NCI-H146 (cell line): Measurements from ENCODE around the gene C1QBP.
A peak's percentile ranks its signal among the peaks of the same experiment; 100 is the strongest.
"Not testable (repeated sequence)": the region's sequence is repeated elsewhere in the genome, so short reads cannot be mapped to it uniquely, and the experiment has no call there.

Experiments
- DNase-seq: peaks from one replicate; lab custom pipeline; 2025; lab: John Stamatoyannopoulos, UW

Gene C1QBP, protein sequence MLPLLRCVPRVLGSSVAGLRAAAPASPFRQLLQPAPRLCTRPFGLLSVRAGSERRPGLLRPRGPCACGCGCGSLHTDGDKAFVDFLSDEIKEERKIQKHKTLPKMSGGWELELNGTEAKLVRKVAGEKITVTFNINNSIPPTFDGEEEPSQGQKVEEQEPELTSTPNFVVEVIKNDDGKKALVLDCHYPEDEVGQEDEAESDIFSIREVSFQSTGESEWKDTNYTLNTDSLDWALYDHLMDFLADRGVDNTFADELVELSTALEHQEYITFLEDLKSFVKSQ

DNA sequence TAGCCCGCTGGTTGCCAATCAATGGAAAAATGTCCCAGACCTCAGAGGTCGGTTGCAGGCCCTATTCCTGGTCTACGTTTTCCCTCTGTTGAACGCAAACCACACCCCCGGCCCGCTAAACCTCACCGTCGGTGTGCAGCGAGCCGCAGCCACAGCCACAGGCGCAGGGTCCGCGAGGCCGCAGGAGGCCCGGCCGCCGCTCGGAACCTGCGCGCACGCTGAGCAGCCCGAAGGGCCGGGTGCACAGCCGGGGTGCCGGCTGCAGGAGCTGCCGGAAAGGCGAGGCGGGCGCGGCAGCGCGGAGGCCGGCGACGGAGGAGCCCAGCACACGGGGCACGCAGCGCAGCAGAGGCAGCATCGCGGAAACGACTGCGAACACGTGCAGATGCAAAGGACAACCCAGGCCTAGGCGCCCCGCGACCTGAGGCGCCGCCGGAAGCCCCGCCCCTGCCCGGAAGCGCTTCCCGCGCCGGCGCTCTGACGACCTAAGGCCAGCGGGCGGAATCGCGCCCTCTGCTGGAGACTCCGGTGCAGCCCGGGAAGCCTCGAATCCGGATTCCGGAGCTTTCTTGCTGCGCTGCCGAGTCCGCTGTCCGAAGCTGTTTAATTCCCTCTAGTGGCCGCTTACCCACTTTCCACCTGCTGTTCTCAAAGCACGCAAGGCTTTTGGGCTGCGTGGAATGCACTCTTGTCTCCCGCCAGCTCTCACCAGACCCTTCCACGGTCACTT is at the start of gene C1QBP:
C1QBP (minus strand) TSS at position 440 of the 730 bp plus-strand sequence; CDS start at position 358, 82 bp downstream.
- DNase-seq = peak; percentile 86

DNA sequence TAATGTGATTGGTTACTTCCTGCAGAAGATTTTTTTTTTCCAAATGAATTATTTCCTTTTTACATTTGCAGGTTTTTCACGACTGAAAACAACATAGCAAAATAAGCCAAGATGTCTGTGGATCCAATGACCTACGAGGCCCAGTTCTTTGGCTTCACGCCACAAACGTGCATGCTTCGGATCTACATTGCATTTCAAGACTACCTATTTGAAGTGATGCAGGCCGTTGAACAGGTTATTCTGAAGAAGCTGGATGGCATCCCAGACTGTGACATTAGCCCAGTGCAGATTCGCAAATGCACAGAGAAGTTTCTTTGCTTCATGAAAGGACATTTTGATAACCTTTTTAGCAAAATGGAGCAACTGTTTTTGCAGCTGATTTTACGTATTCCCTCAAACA is 49.8 kb upstream of the C1QBP start:
- no peak for DNase-seq

DNA sequence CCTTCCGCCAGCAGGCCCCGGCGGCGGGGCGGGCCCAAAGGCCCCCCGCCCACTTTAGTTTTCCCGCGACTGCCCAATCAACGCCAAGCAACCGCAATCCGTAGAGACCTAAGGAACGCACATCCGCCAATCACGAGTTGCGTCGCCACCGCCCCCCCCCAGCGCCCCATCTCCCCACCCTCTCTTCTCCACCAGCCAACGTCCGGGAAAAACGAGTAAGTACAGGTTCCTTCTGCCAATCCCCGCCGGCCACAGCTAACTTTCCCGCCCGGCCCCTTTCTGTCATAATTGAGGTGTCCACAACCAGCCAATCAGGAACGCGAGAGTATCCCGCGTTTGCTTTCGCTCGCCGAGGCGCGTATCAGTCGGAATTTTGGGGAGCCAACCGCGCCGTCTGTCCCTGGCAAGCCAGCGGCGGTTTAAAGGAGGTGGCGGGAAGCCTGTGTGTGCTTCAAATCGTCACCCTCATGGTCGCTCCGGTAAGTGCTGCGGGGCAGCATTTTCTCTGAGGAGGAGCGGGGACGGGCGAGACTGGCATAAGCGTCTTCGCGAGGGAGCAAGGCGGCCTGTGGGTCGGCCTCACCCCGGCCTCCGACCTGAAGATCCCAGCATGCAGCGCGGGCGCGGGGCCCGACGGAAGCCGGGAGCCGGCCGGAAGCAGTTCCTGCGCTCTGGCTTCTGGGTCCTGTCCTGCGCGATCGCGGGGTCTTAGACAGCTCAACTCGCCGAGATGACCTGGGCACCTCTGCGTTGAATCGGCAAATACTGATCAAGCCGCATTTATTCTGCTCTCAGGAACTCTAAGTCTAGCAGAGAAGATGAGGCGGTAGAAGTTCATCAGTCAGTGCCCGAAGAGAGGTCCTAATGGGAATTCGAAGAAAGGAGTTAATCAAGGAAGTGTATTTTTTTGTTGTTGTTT is 47.5 kb upstream of the C1QBP start, which contains the start of gene MIS12:
MIS12 (plus strand) TSS at position 361 of the 919 bp plus-strand sequence. CDS start 2,297 bp downstream, outside the sequence.
- DNase-seq = peak; percentile 99

DNA sequence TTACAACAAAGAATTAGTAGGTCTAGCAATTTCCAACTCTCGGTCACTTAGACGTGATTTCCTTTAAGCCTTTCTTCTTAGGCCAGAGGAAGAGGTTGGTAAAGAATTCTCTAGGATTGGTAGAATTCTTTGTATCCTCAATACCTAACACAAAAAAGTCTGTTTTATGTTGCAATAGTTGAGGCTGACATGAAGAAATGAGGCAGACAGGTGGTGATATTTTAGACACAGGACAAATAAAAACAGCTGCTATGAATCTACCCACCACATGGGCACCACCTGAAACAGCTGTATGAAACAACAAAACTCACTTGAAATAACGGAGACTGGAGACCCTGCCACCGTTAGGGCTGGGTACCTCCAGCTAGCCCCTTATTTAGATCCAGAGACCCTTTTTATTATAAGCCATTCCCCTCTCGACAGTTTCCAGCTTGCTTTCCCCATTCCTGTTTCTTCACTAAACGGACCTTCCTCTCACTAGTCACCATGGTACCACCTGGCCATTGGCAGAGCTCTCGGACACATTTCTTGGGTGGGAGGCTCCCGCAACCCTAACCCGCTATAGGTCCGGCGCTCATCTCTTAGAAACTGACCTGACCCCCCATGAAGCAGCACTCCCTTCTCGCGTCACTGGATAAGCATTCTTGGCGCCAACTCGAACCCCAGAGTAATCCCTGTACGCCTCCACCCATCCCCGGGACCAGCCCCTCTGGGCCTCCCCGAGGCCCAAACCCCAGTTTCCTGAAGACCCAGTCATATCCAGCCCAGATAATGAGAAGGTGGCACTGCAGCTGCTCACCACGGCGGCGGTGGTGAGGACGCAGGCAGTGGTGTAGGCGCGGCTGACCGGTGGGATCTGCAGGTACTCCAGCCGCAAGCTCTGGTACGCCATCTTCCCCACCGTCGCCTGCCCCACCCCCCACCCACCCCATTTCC is 46.6 kb upstream of the C1QBP start, which contains the start of gene DERL2:
DERL2 (minus strand) TSS at position 909 of the 936 bp plus-strand sequence; CDS start at position 892, 17 bp downstream.
- peak; percentile 69 for DNase-seq

DNA sequence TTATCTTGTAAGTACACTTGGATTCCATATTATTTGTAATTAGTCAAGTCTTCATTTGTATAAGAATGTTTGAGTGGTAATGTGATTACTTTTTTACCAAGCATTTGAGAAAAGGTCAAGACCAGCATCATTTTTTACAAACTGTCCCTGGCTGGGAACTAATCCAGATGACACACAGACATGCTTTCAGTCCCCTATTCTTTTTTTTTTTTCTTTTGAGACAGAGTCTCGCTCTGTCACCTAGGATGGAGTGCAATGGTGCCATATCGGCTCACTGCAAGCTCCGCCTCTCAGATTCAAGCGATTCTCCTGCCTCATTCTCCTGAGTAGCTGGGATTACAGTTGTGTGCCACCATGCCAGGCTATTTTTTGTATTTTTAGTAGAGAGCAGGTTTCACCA is 42.5 kb upstream of the C1QBP start:
- no peak for DNase-seq

GRCh38 chr17:5480962-5481361 is 42.0 kb upstream of the C1QBP start:
- no peak for DNase-seq

GRCh38 chr17:5478992-5479391 is 40.0 kb upstream of the C1QBP start:
- DNase-seq = no peak

GRCh38 chr17:5473906-5474305 is 35.0 kb upstream of the C1QBP start:
- DNase-seq = no peak

GRCh38 chr17:5472511-5472910 is 33.6 kb upstream of the C1QBP start:
- DNase-seq = no peak

DNA sequence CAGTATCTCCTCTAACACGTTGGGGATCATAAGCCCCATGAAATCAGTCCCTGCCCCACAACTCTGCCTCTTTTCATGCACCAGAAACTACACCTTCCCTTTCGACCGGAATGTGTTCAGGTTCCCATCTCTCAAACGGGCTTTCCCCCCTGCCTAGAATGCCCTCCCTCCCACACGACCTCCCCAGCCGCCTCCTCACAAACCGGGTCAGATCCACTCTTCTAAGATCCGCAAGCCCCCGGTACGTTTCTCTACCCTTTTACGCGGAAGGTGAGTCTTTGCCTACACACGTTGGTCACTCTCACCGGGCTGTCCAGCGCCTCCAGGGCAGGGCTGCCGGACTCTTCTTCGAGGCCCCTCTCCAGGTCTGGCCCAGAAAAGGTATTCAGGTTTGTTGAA is 29.1 kb upstream of the C1QBP start:
- peak; percentile 35 for DNase-seq

DNA sequence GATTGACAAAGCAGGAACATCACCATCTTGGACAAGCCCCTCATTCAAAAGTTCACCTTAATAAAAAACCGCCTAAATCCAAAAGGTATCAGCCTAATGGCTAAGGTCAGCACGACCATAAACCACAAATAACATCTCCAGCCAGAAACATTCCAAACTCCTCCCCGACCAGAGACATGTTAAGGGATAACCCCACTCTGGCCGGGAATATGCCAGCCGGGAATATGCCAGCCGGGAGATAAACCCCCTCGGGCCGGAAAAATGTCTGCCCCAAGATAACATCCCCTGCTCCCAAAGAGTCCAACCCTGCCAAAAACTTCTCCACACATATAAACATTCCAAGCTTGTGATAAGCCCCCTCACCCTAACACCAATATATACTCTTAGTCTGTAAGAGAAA is 28.5 kb upstream of the C1QBP start:
- DNase-seq = no peak

GRCh38 chr17:5466295-5466694 is 27.3 kb upstream of the C1QBP start:
- no peak for DNase-seq

- DNase-seq = no peak
These were observed 26.0 kb upstream of the C1QBP start for GRCh38 chr17:5464717-5465507.

DNA sequence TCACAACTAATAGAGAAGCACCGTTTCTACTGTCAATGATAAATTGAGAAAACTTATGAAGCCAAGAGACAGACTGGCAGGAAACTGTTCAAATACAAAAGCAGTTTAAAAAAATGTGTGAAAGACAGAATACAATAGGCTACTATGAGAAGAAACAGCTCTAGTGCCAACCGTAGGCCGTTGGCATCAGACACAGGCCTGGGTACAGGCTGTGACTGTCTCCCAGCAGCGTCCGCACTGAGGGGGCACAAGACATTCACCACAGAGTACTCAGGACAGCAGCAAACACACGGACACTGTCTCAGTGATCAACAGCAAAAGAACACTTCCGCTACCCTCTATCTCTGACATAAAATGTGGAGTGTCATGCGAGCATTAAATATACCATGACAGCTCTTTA is 7.8 kb upstream of the C1QBP start:
- no peak for DNase-seq

DNA sequence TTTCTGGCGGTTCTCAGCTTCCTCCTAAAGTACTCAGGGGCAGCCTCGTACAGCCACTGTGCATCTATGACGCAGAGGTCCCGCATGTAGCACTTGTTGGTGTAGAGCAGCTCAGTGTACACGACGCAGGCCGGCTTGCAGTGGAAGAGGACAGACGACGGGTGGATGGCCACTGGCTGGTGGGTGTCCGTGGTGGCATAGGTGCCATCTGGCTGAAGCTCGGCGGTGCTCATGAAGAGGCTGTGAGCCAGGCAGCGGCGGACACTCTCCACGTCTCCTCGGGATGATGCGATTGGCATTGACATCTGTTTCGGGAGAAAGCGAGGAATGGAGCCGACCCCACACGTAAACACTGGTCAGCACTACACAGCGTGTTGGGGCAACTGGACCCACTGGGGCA is 5.3 kb upstream of the C1QBP start:
- no peak for DNase-seq

DNA sequence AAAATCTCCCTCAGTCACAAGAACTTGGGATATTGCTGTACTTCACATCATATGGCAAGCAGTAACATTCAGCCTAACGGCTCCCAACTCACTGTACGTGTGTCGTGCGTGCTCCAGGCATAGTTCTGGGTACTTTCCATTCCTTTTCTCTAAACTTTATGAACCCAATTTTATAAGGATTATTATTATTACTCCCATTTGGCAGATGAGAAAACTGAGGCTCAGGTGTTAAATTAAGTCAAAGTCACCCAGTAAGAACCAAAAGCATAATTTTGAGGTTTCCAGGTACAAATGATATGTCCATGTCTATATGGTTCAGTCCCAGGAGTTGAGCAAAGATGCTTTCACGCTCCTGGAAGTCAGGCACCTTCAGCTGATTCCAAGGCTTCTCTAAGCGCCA is 4.8 kb upstream of the C1QBP start:
- DNase-seq = no peak

- no peak for DNase-seq
These were observed 450 bp upstream of the C1QBP start for GRCh38 chr17:5439446-5439764.

DNA sequence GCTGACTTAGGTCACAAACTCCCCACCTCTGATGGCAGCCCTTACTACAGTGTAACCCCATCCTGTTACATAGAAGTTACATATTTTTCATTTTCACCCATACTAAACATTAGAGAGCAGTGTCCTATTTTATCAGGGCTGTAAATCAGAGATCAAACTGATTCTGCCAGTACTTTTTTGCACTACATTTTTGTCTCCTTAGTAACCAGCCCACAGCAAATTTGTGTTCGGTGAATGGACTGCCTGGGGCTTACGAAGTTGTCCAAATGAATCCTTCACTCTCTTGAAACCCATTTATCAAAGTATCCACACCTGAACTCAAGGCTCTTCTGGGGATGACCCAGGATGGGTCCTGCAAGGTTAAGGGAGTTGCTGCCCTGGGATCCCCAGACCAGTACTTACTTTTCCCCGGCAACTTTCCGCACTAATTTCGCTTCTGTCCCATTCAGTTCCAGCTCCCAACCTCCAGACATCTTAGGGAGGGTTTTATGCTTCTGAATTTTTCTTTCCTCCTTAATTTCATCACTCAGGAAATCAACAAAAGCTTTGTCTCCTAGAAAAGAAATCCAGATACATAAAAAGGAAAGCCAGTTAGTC is 1.1 kb downstream of the C1QBP start:
- DNase-seq = no peak

DNA sequence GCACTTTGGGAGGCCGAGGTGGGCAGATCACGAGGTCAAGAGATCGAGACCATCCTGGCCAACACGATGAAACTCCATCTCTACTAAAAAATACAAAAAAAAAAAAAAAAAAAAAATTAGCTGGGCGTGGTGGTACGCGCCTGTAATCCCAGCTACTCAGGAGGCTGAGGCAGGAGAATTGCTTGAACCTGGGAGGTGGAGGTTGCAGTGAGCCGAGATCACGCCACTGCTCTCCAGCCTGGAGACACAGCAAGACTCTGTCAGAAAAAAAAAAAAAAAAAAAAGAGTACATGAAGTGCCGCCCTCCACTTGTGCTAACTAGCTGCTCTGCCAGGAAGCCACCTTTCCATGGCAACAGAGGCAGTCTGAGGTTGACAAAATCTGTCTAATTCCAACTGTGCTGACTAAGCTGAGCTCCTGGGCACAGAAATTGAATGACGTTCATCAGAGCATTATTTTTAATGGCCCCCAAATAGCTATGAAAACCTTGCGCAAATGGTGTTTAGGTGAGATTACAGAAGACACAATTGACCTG is 3.1 kb downstream of the C1QBP start:
- not testable (repeated sequence) for DNase-seq

- DNase-seq = no peak
These were observed 4.0 kb downstream of the C1QBP start for GRCh38 chr17:5434984-5435383.
